ENCODE data around the gene NTM.

NTM gene

DNA sequence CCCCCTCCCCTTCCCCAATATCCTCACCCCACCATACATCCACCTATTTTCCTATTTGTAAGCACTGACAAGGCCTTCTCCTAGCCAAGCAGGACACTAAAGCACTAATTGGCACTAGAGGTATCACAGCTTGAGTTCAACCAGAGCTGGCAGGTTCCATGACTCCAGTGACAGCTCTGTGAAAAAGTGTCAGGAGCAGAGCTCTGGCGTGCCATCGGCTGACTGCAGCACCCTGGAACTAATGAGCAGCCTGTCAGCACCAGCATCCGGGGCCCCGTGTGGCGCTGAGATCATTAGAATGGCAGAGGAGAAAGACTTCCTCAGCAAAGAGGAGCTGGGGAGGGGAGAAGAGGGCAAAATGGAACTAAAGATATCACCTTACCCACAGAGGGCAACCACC, 847.4 kb downstream of the NTM start:
- no peaks in the 10 kb centered on the region for H3K9me2 ChIP-seq (replicated peaks; ENCODE audit: low read depth, low read length)
- no peaks in the 10 kb centered on the region for H3K36me3 ChIP-seq (ENCODE audit: insufficient read depth, low read length)
- H3F3A ChIP-seq (ENCODE audit: low read depth), result no peaks in the 10 kb centered on the region
- TF ChIP-seq, protein P1, sequence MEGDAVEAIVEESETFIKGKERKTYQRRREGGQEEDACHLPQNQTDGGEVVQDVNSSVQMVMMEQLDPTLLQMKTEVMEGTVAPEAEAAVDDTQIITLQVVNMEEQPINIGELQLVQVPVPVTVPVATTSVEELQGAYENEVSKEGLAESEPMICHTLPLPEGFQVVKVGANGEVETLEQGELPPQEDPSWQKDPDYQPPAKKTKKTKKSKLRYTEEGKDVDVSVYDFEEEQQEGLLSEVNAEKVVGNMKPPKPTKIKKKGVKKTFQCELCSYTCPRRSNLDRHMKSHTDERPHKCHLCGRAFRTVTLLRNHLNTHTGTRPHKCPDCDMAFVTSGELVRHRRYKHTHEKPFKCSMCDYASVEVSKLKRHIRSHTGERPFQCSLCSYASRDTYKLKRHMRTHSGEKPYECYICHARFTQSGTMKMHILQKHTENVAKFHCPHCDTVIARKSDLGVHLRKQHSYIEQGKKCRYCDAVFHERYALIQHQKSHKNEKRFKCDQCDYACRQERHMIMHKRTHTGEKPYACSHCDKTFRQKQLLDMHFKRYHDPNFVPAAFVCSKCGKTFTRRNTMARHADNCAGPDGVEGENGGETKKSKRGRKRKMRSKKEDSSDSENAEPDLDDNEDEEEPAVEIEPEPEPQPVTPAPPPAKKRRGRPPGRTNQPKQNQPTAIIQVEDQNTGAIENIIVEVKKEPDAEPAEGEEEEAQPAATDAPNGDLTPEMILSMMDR (conservative IDR thresholded peaks at IDR 0.05; ENCODE audit: low read length), result no peak
- TF ChIP-seq EZH2phosphoT487 (IDR thresholded peaks at IDR 0.05; ENCODE audit: borderline replicate concordance), result no peak
- no peak overlapping the region for H3K4me3 ChIP-seq (ENCODE audit: low read length, poor library complexity, severe bottlenecking)
- H3K27me3 ChIP-seq (ENCODE audit: insufficient read depth, low read length, poor library complexity, severe bottlenecking), result no peaks in the 10 kb centered on the region
- no peaks in the 10 kb centered on the region for H3K79me2 ChIP-seq (ENCODE audit: insufficient read depth, low read length)
- no peak overlapping the region for H3K4me2 ChIP-seq (ENCODE audit: low read depth, low read length, poor library complexity, severe bottlenecking)
- H3K4me1 ChIP-seq (ENCODE audit: insufficient read depth, low read length, poor library complexity, severe bottlenecking), result no peaks in the 10 kb centered on the region
- H3K9me3 ChIP-seq (ENCODE audit: insufficient read depth, low read depth, low read length), result no peaks in the 10 kb centered on the region
- no peak overlapping the region for H2AFZ ChIP-seq (ENCODE audit: low read length)
- no peaks in the 10 kb centered on the region for H4K20me1 ChIP-seq (ENCODE audit: insufficient read depth, low read length, poor library complexity, severe bottlenecking)
- H3K9ac ChIP-seq (ENCODE audit: low read depth, low read length, poor library complexity, severe bottlenecking), result no peak overlapping the region

DNA sequence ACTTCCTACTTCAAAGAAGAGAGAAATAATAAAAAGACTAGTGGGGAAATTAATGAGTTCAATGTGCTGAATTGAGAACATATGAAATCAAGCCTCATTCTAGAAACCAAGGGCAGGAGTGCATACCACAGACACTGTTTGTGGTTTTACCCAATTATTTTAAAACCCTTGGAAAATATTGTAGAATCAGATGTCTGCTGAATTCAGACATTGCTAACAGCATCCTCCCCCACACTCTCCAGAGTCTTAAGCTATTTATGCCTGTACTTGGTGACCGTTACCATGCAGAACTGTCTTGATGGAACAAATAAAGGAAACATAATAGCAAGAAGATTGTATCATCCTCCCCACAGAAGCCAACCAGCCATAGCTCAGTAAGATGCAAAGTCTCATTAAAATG, 850.1 kb downstream of the NTM start:
- no peaks in the 10 kb centered on the region for H3K79me2 ChIP-seq (ENCODE audit: insufficient read depth, low read length)
- H3K9me3 ChIP-seq (ENCODE audit: insufficient read depth, low read depth, low read length), result no peaks in the 10 kb centered on the region
- no peak overlapping the region for H2AFZ ChIP-seq (ENCODE audit: low read length)
- H3K9me2 ChIP-seq (replicated peaks; ENCODE audit: low read depth, low read length), result no peaks in the 10 kb centered on the region
- H3K4me2 ChIP-seq (ENCODE audit: low read depth, low read length, poor library complexity, severe bottlenecking), result no peak overlapping the region
- no peaks in the 10 kb centered on the region for H3F3A ChIP-seq (ENCODE audit: low read depth)
- TF ChIP-seq, protein P1 (conservative IDR thresholded peaks at IDR 0.05; ENCODE audit: low read length), result no peak
- TF ChIP-seq EZH2phosphoT487 (IDR thresholded peaks at IDR 0.05; ENCODE audit: borderline replicate concordance), result no peak
- no peaks in the 10 kb centered on the region for H3K36me3 ChIP-seq (ENCODE audit: insufficient read depth, low read length)
- no peak overlapping the region for H3K9ac ChIP-seq (ENCODE audit: low read depth, low read length, poor library complexity, severe bottlenecking)
- no peaks in the 10 kb centered on the region for H3K27me3 ChIP-seq (ENCODE audit: insufficient read depth, low read length, poor library complexity, severe bottlenecking)
- H3K4me1 ChIP-seq (ENCODE audit: insufficient read depth, low read length, poor library complexity, severe bottlenecking), result no peaks in the 10 kb centered on the region
- no peak overlapping the region for H3K4me3 ChIP-seq (ENCODE audit: low read length, poor library complexity, severe bottlenecking)
- H4K20me1 ChIP-seq (ENCODE audit: insufficient read depth, low read length, poor library complexity, severe bottlenecking), result no peaks in the 10 kb centered on the region

DNA sequence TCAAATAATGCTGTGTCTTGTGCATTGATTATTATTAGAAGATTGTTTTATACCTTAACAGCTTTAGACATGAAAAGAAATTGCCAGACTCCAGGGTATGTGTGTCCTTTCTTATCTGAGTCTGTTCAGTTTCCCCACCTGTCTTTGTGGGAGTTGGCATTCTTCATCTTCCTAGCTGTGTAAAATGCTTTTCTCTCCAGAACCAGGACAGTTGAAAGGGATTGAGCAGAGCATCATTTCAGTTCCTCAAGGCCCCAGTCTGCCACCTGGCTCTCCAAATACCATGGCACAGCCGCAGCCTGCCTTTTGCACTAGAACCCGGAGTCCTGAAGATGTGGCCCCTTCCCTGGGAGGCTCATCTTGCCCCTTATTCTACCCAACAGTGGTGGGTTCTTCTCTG, 851.9 kb downstream of the NTM start:
- Histone ChIP-seq H3K4me2 (ENCODE audit: low read depth, low read length, poor library complexity, severe bottlenecking) (no peak overlapping the region), H3K4me3 (ENCODE audit: low read length, poor library complexity, severe bottlenecking) (no peak overlapping the region), H3K4me1 (ENCODE audit: insufficient read depth, low read length, poor library complexity, severe bottlenecking) (no peaks in the 10 kb centered on the region), H3K79me2 (ENCODE audit: insufficient read depth, low read length) (no peaks in the 10 kb centered on the region), H3K9ac (ENCODE audit: low read depth, low read length, poor library complexity, severe bottlenecking) (no peak overlapping the region), H3K36me3 (ENCODE audit: insufficient read depth, low read length) (no peaks in the 10 kb centered on the region), H2AFZ (ENCODE audit: low read length) (no peak overlapping the region), H3K9me3 (ENCODE audit: insufficient read depth, low read depth, low read length) (no peaks in the 10 kb centered on the region), H4K20me1 (ENCODE audit: insufficient read depth, low read length, poor library complexity, severe bottlenecking) (no peaks in the 10 kb centered on the region), H3K27me3 (ENCODE audit: insufficient read depth, low read length, poor library complexity, severe bottlenecking) (no peaks in the 10 kb centered on the region), H3F3A (ENCODE audit: low read depth) (no peaks in the 10 kb centered on the region), H3K9me2 (replicated peaks; ENCODE audit: low read depth, low read length) (no peaks in the 10 kb centered on the region)
- TF ChIP-seq, protein P1 (conservative IDR thresholded peaks at IDR 0.05; ENCODE audit: low read length), result no peak
- no peak for TF ChIP-seq EZH2phosphoT487 (IDR thresholded peaks at IDR 0.05; ENCODE audit: borderline replicate concordance)

All from Loucy (cell line).